SK-N-MC (cell line): ENCODE results near the gene CPA3.

Experiments
- DNase-seq: peaks from one replicate; pipeline ENCODE4 v3.0.0-alpha.2; 2011; ENCODE audit warnings: low read depth, low spot score
- H3K27ac ChIP-seq: fragments of 200-600 bp; sonication (generic); 2 replicates; pipeline ENCODE4 v1.5.1; 2016; ENCODE audit warnings: mixed run types
- H3K36me3 ChIP-seq: fragments of 200-600 bp; sonication (generic); 2 replicates; pipeline ENCODE4 v1.6.1; 2017; ENCODE audit warnings: antibody characterized with exemption, low read length, mixed read lengths; ENCODE audit not compliant: insufficient read depth
- H3K4me3 ChIP-seq: fragments of 200-600 bp; sonication (generic); 2 replicates; pipeline ENCODE4 v1.5.1; 2016
- H3K9ac ChIP-seq: fragments of 200-600 bp; sonication (generic); 2 replicates; pipeline ENCODE4 v1.8.0; 2017; ENCODE audit warnings: mixed run types, mixed read lengths; ENCODE audit not compliant: insufficient read length
- H3K9me3 ChIP-seq: fragments of 200-600 bp; sonication (generic); 2 replicates; pipeline ENCODE4 v1.6.1; 2017; ENCODE audit warnings: low read depth, mild to moderate bottlenecking, antibody characterized with exemption, low read length, moderate library complexity, mixed read lengths
- EZH2 ChIP-seq: fragments of 200-600 bp; sonication (generic); IDR thresholded peaks from one replicate; pipeline ENCODE4 v1.6.1; 2017; ENCODE audit warnings: antibody characterized with exemption
- FOXP2 ChIP-seq: optimal IDR thresholded peaks from 2 replicates; pipeline ENCODE3; 2011; ENCODE audit warnings: mild to moderate bottlenecking, moderate library complexity; ENCODE audit not compliant: insufficient read depth; ENCODE audit errors: extremely low read length, control extremely low read depth
- POLR2AphosphoS5 ChIP-seq: IDR thresholded peaks from 2 replicates; pipeline ENCODE4 v1.6.1; 2012; ENCODE audit warnings: mild to moderate bottlenecking, low read depth, low read length, borderline replicate concordance

CPA3 gene

GRCh38 chr3:148852271-148852992 is 12.7 kb upstream of the CPA3 start:
- Histone ChIP-seq H3K9me3 (no peaks in the 10 kb centered on the region), H3K9ac (no peak overlapping the region), H3K4me3 (no peak overlapping the region), H3K36me3 (no peaks in the 10 kb centered on the region), H3K27ac (no peak overlapping the region)
- DNase-seq, result no peak
- TF ChIP-seq POLR2AphosphoS5, result no peak
- TF ChIP-seq FOXP2, result no peak
- no peak for TF ChIP-seq EZH2

- Histone ChIP-seq H3K9me3 (no peaks in the 10 kb centered on the region), H3K36me3 (no peaks in the 10 kb centered on the region), H3K4me3 (no peak overlapping the region), H3K9ac (no peak overlapping the region), H3K27ac (no peak overlapping the region)
- no peak for DNase-seq
- TF ChIP-seq FOXP2, result no peak
Observed at GRCh38 chr3:148853076-148853475, 12.0 kb upstream of the CPA3 start.

GRCh38 chr3:148854061-148854460 is 11.0 kb upstream of the CPA3 start:
- Histone ChIP-seq H3K27ac (no peak overlapping the region), H3K9me3 (no peaks in the 10 kb centered on the region), H3K4me3 (no peak overlapping the region), H3K9ac (no peak overlapping the region), H3K36me3 (no peaks in the 10 kb centered on the region)
- TF ChIP-seq EZH2 (no peak), POLR2AphosphoS5 (no peak), FOXP2 (no peak)
- DNase-seq, result no peak

GRCh38 chr3:148856384-148856783 is 8.7 kb upstream of the CPA3 start:
- Histone ChIP-seq H3K9ac (no peak overlapping the region), H3K9me3 (no peaks in the 10 kb centered on the region), H3K27ac (no peak overlapping the region), H3K4me3 (no peak overlapping the region), H3K36me3 (no peaks in the 10 kb centered on the region)
- TF ChIP-seq EZH2, result no peak
- TF ChIP-seq FOXP2, result peak; percentile 54
- DNase-seq, result peak; percentile 79

GRCh38 chr3:148857316-148857715 is 7.8 kb upstream of the CPA3 start:
- H3K9ac ChIP-seq, result no peak overlapping the region
- DNase-seq, result no peak
- H3K27ac ChIP-seq, result no peak overlapping the region
- no peak overlapping the region for H3K4me3 ChIP-seq
- H3K36me3 ChIP-seq, result no peaks in the 10 kb centered on the region
- TF ChIP-seq FOXP2 (no peak), POLR2AphosphoS5 (no peak), EZH2 (no peak)
- no peaks in the 10 kb centered on the region for H3K9me3 ChIP-seq

- no peak overlapping the region for H3K4me3 ChIP-seq
- H3K27ac ChIP-seq, result no peak overlapping the region
- no peaks in the 10 kb centered on the region for H3K9me3 ChIP-seq
- no peak for TF ChIP-seq EZH2
- TF ChIP-seq FOXP2, result no peak
- no peak for TF ChIP-seq POLR2AphosphoS5
- DNase-seq, result no peak
- H3K9ac ChIP-seq, result no peak overlapping the region
- H3K36me3 ChIP-seq, result no peaks in the 10 kb centered on the region
Observed at GRCh38 chr3:148861277-148861869, 3.7 kb upstream of the CPA3 start.

GRCh38 chr3:148863297-148863696 is 1.8 kb upstream of the CPA3 start:
- Histone ChIP-seq H3K4me3 (no peak overlapping the region), H3K36me3 (no peaks in the 10 kb centered on the region), H3K9ac (no peak overlapping the region), H3K27ac (no peak overlapping the region), H3K9me3 (no peaks in the 10 kb centered on the region)
- TF ChIP-seq FOXP2 (no peak), EZH2 (no peak), POLR2AphosphoS5 (no peak)
- no peak for DNase-seq

- no peak overlapping the region for H3K4me3 ChIP-seq
- no peaks in the 10 kb centered on the region for H3K9me3 ChIP-seq
- no peak overlapping the region for H3K27ac ChIP-seq
- DNase-seq, result no peak
- no peaks in the 10 kb centered on the region for H3K36me3 ChIP-seq
- TF ChIP-seq FOXP2 (no peak), POLR2AphosphoS5 (no peak), EZH2 (no peak)
- no peak overlapping the region for H3K9ac ChIP-seq
Observed at GRCh38 chr3:148863814-148864213, 1.3 kb upstream of the CPA3 start.

GRCh38 chr3:148866261-148866660 is 1.2 kb downstream of the CPA3 start:
- TF ChIP-seq EZH2 (no peak), FOXP2 (no peak), POLR2AphosphoS5 (no peak)
- Histone ChIP-seq H3K4me3 (no peak overlapping the region), H3K9me3 (no peaks in the 10 kb centered on the region), H3K36me3 (no peaks in the 10 kb centered on the region), H3K27ac (no peak overlapping the region), H3K9ac (no peak overlapping the region)
- DNase-seq, result no peak
